ENCODE measurements around the gene DIP2C.

DIP2C gene

GRCh38 chr10:239109-239508, 450.4 kb downstream of the DIP2C start:
- DNase-seq (ENCODE audit: low read depth, low spot score) = no peak

- no peak for DNase-seq (ENCODE audit: low read depth, low spot score)
Measured at GRCh38 chr10:235915-236314, 453.6 kb downstream of the DIP2C start.

- DNase-seq (ENCODE audit: low read depth, low spot score) = no peak
Measured at GRCh38 chr10:234708-235406, 454.6 kb downstream of the DIP2C start.

GRCh38 chr10:232878-233277, 456.6 kb downstream of the DIP2C start:
- DNase-seq (ENCODE audit: low read depth, low spot score) = no peak

- DNase-seq (ENCODE audit: low read depth, low spot score) = no peak
Measured at GRCh38 chr10:232061-232460, 457.4 kb downstream of the DIP2C start.

GRCh38 chr10:230758-231157, 458.7 kb downstream of the DIP2C start:
- no peak for DNase-seq (ENCODE audit: low read depth, low spot score)

- no peak for DNase-seq (ENCODE audit: low read depth, low spot score)
Measured at GRCh38 chr10:228366-228765, 461.1 kb downstream of the DIP2C start.

GRCh38 chr10:227014-227413, 462.5 kb downstream of the DIP2C start:
- DNase-seq (ENCODE audit: low read depth, low spot score) = no peak

- no peak for DNase-seq (ENCODE audit: low read depth, low spot score)
Measured at GRCh38 chr10:226018-226417, 463.4 kb downstream of the DIP2C start.

- DNase-seq (ENCODE audit: low read depth, low spot score) = no peak
Measured at GRCh38 chr10:224571-224970, 464.9 kb downstream of the DIP2C start.

All from ELF-1 (cell line).